K562 (cell line): ENCODE measurements around the gene FAM227B. TPM values are rescaled to one million over a fixed set of nuclear protein-coding genes. Genes with fewer than 3 reads are reported as not detected.
"Not testable (repeated sequence)": the region's sequence is repeated elsewhere in the genome, so short reads cannot be mapped to it uniquely, and the experiment has no call there.

Experiments
- ATAC-seq: fragments of 200-7000 bp; cut with Tn5 transposase; 3 replicates; pipeline ENCODE4 v1.9.1; 2020; ENCODE audit warnings: moderate library complexity
- BruUV-seq: library from RNA; stranded (reverse); fragments of 400-500 nt; replicated peaks from 2 replicates; lab custom pipeline; 2021; lab: Mats Ljungman, UMichigan
- CTCF ChIA-PET: fragments of 300-600 bp; formaldehyde crosslinking; extraction: SDS; loops from one replicate; lab custom pipeline; 2021; ENCODE audit warnings: low intra/inter-chr PET ratio; lab: Yijun Ruan, JAX
- POLR2A ChIA-PET: fragments of 300-600, 350-650 bp; sonication (Branson Sonifier 250); formaldehyde crosslinking; extraction: SDS; loops from one replicate; lab custom pipeline; 2021; ENCODE audit warnings: antibody characterized with exemption, inconsistent platforms; lab: Yijun Ruan, JAX
- DNase-seq, 4 experiments: peaks; one replicate each; pipeline versions ENCODE4 v3.0.0 to v3.0.0-alpha.2; 2011 to 2018; ENCODE audit warnings: low spot score in 3 of 4, mixed read lengths in 3 of 4; ENCODE audit errors: extremely low read depth in 1 of 4
- FAIRE-seq: peaks from 2 replicates; lab custom pipeline; 2011; peaks lifted over from hg19 to GRCh38; lab: Jason Lieb, UNC
- H2AFZ ChIP-seq: 2 replicates; pipeline ENCODE4 v1.6.0; 2011; ENCODE audit warnings: low read depth, low read length, control low read depth, inconsistent platforms
- H3K27ac ChIP-seq: fragments of 200-600 bp; 3 replicates; pipeline ENCODE4 v1.8.0; 2011; ENCODE audit warnings: low read depth, mild to moderate bottlenecking, control low read depth, inconsistent platforms, low read length, moderate library complexity, mixed read lengths; ENCODE audit errors: extremely low read depth
- H3K27me3 ChIP-seq, 2 experiments: fragments of 300-600 bp in 1 of 2; 2 replicates in 1 of 2; 3 replicates in 1 of 2; pipeline versions ENCODE4 v1.6.0 to v1.8.0; 2011; ENCODE audit warnings: inconsistent platforms in 2 of 2, low read length in 2 of 2, mild to moderate bottlenecking in 1 of 2, mixed read lengths in 1 of 2, moderate library complexity in 1 of 2; ENCODE audit not compliant: control insufficient read depth in 2 of 2, insufficient read depth in 2 of 2
- H3K36me3 ChIP-seq: fragments of 300-600 bp; 3 replicates; pipeline ENCODE4 v1.8.0; 2011; ENCODE audit warnings: mild to moderate bottlenecking, low read length, inconsistent platforms; ENCODE audit not compliant: control insufficient read depth, insufficient read depth
- H3K4me1 ChIP-seq, 2 experiments: fragments of 200-600 bp in 1 of 2; replicated peaks in 1 of 2; 2 replicates in 1 of 2; 3 replicates in 1 of 2; pipeline versions ENCODE4 v1.5.1 to v1.8.0; 2011; ENCODE audit warnings: inconsistent platforms in 2 of 2, low read length in 2 of 2, mild to moderate bottlenecking in 1 of 2, mixed read lengths in 1 of 2, moderate library complexity in 1 of 2; ENCODE audit not compliant: control insufficient read depth in 2 of 2, insufficient read depth in 2 of 2
- H3K4me2 ChIP-seq: 2 replicates; pipeline ENCODE4 v1.6.1; 2011; ENCODE audit warnings: low read length, control low read depth, inconsistent platforms, mixed read lengths; ENCODE audit not compliant: insufficient read depth
- H3K4me3 ChIP-seq: fragments of 200-600 bp; sonication (generic), shearing (Covaris generic); 2 replicates; pipeline ENCODE4 v1.5.1; 2016; ENCODE audit warnings: control low read depth, inconsistent platforms
- H3K79me2 ChIP-seq: fragments of 200-600 bp; 3 replicates; pipeline ENCODE4 v1.8.0; 2011; ENCODE audit warnings: low read length, inconsistent platforms; ENCODE audit not compliant: control insufficient read depth, insufficient read depth
- H3K9ac ChIP-seq, 2 experiments: 2 replicates each; pipeline versions ENCODE4 v1.6.0 to v1.6.1; 2011; ENCODE audit warnings: low read depth in 2 of 2, low read length in 2 of 2, control low read depth in 1 of 2, inconsistent platforms in 1 of 2, mild to moderate bottlenecking in 1 of 2, mixed read lengths in 1 of 2; ENCODE audit not compliant: insufficient read depth in 1 of 2
- H3K9me1 ChIP-seq: one replicate; pipeline ENCODE4 v1.6.0; 2011; ENCODE audit warnings: inconsistent platforms, mild to moderate bottlenecking, low read length, moderate library complexity; ENCODE audit not compliant: control insufficient read depth, insufficient read depth
- H3K9me3 ChIP-seq: replicated peaks from 2 replicates; pipeline ENCODE4 v1.5.1; 2011; ENCODE audit warnings: low read depth, low read length, inconsistent platforms; ENCODE audit not compliant: control insufficient read depth, insufficient read depth
- H4K20me1 ChIP-seq: replicated peaks from 2 replicates; pipeline ENCODE4 v1.6.1; 2011; ENCODE audit warnings: low read length, inconsistent platforms, mixed read lengths; ENCODE audit not compliant: control insufficient read depth, insufficient read depth
- ADNP ChIP-seq: fragments of 200-800 bp; sonication (Bioruptor generic); IDR thresholded peaks from 2 replicates; pipeline ENCODE4 v1.6.1; 2016; ENCODE audit warnings: missing genetic modification characterization, missing compliant biosample characterization
- TRIM24 ChIP-seq, 2 experiments: fragments of 450-650 bp; IDR thresholded peaks; 2 replicates each; pipeline ENCODE4 v1.6.1; 2016
- WGBS: fragments of 100-300 bp; shearing (Covaris generic); methylation state at CpG from one replicate; pipeline ENCODE4 v1.1.6; 2016; ENCODE audit warnings: low coverage, mixed read lengths; ENCODE audit not compliant: insufficient coverage; ENCODE audit errors: missing lambda C conversion rate; 5-methylcytosine and 5-hydroxymethylcytosine counted together
- in situ Hi-C: fragments of 300-500 bp; cut with MboI; formaldehyde crosslinking; loops from 4 replicates; pipeline ENCODE4 v1.15.0; 2018; ENCODE audit warnings: inconsistent platforms, mixed read lengths
- intact Hi-C: fragments of 100-400 bp; cut with micrococcal nuclease; formaldehyde crosslinking; loops from 2 replicates; pipeline ENCODE4 v1.14.2; 2022
- polyA plus RNA-seq, 8 experiments: library from polyadenylated mRNA; depleted of rRNA in 4 of 8; stranded (reverse) in 5 of 8; unstranded in 3 of 8; fragments of >200 nt; fragmentation: Nextera tagmentation in 2 of 8; fragmentation: Illumina TruSeq in 1 of 8; extraction: Ambion mirVana in 2 of 8; extraction: Trizol in 1 of 8; gene quantifications; 2 replicates each; pipeline versions ENCODE4 v1.2.1 to v1.2.3, GENCODE V29; 2011 to 2014; ENCODE audit warnings: inconsistent platforms in 1 of 8, missing spikeins in 1 of 8
- total RNA-seq, 7 experiments: library from RNA; depleted of rRNA in 6 of 7; stranded (reverse); fragments of >200 nt in 6 of 7; fragmentation: Illumina TruSeq in 2 of 7; extraction: Trizol in 2 of 7; gene quantifications; 2 replicates each; pipeline versions ENCODE4 v1.2.1 to v1.2.3, GENCODE V29; 2011 to 2021; ENCODE audit warnings: low replicate concordance in 1 of 7
- TF ChIP-seq, protein P1 (sequence below): fragments of 250-450 bp; sonication (Bioruptor Pico); IDR thresholded peaks from 2 replicates; pipeline ENCODE4 v1.5.0; 2021; ENCODE audit warnings: mild to moderate bottlenecking, moderate library complexity
- TF ChIP-seq, protein P2 (sequence below), 2 experiments: fragments of 450-650 bp; IDR thresholded peaks; 2 replicates each; pipeline ENCODE4 v1.6.1; 2018; ENCODE audit warnings: mild to moderate bottlenecking in 2 of 2, low read depth in 1 of 2; ENCODE audit not compliant: partially characterized antibody in 2 of 2

Gene FAM227B
- total and polyA plus RNA-seq, 9 of the 15 experiments (the other 6 are each of a cell fraction or from before 2014, with no cell fraction given): 5.1 to 12.5 (median 11.2) TPM

DNA sequence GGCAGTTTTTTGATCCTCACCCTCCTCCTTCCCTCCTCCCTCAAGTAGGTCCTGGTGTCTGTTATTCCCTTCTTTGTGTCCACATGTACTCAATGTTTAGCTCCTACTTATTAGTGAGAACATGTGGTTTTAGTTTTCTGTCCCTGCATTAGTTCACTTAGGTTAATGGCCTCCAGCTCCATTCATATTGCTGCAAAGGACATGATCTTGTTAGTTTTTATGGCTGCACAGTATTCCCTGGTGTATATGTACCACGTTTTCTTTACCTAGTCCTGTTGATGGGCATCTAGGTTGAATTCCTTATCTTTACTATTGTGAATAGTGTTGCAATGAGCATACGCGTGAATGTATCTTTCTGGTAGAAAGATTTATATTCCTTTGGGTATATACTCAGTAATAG, 259.2 kb downstream of the FAM227B start:
- ATAC-seq (no peak), FAIRE-seq (no peak), DNase-seq (no peak)
- no peaks in the 10 kb centered on the region; a peak in 1 of 5 replicates for H3K27me3 ChIP-seq
- no peaks in the 10 kb centered on the region for H3K9me3 ChIP-seq
- POLR2A ChIA-PET: no interaction called here
- no peaks in the 10 kb centered on the region for H3K9me1 ChIP-seq
- peaks cover 0 to under 1% of the 10 kb centered on the region in 2 experiments; a peak in 1 of 5 replicates for H3K4me1 ChIP-seq
- H3K36me3 ChIP-seq: no peaks in the 10 kb centered on the region
- H4K20me1 ChIP-seq: no peaks in the 10 kb centered on the region
- TF ChIP-seq, protein P1, sequence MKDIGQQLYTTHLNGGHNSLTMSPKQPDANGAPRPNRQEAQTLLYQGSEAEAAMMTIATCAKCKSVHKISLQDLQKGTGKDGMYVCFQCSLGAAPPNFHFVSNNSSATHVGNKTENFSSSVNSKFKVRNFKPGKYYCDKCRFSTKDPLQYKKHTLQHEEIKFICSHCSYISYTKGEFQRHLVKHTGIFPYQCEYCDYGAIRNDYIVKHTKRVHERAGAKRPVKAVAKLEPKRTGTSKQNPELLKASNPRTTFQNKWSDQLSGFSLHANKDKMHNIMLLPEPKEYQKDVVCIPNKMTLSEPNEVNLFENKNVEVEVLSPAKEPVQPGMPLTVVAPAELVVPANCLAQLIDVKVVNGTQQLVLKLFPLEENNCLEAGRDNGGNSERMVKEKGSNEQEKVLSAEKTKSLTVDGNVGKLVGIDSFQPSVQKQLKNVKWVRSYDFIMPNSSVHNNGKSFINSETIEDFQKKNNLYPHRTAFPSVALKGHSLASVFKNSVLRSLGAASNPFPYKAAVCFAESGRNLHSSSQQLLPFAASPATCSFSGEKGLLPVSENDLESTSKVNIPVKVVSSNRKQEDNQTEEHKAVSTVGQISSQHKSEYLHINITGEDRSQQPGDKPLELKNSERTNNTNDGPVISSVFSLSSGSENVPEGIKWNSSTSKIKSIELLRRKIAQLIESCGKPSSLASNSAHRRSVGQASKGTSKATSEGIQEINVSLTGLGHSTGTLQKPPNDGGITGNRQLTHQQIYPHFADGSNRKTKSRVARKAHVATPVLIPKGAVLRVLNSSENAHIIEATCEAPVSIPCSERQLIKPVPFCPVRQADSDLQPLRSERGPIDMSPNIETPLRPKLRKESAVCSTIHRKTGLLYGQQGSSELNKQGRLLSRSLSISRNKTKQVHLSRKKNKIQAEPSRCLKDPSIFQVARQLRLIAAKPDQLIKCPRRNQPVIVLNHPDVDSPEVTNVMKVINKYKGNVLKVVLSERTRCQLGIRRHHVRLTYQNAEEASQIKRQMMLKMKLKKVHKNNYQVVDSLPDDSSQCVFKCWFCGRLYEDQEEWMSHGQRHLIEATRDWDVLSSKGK (CRISPR knock-in tag): no peak
- TF ChIP-seq TRIM24 (IDR thresholded peaks at IDR 0.05) (no peak), ADNP (tag) (no peak)
- TF ChIP-seq, protein P2, sequence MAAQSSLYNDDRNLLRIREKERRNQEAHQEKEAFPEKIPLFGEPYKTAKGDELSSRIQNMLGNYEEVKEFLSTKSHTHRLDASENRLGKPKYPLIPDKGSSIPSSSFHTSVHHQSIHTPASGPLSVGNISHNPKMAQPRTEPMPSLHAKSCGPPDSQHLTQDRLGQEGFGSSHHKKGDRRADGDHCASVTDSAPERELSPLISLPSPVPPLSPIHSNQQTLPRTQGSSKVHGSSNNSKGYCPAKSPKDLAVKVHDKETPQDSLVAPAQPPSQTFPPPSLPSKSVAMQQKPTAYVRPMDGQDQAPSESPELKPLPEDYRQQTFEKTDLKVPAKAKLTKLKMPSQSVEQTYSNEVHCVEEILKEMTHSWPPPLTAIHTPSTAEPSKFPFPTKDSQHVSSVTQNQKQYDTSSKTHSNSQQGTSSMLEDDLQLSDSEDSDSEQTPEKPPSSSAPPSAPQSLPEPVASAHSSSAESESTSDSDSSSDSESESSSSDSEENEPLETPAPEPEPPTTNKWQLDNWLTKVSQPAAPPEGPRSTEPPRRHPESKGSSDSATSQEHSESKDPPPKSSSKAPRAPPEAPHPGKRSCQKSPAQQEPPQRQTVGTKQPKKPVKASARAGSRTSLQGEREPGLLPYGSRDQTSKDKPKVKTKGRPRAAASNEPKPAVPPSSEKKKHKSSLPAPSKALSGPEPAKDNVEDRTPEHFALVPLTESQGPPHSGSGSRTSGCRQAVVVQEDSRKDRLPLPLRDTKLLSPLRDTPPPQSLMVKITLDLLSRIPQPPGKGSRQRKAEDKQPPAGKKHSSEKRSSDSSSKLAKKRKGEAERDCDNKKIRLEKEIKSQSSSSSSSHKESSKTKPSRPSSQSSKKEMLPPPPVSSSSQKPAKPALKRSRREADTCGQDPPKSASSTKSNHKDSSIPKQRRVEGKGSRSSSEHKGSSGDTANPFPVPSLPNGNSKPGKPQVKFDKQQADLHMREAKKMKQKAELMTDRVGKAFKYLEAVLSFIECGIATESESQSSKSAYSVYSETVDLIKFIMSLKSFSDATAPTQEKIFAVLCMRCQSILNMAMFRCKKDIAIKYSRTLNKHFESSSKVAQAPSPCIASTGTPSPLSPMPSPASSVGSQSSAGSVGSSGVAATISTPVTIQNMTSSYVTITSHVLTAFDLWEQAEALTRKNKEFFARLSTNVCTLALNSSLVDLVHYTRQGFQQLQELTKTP (IDR thresholded peaks at IDR 0.05; ENCODE audit: low read depth in 1 of 2, partially characterized antibody in 2 of 2): no peak
- no peak overlapping the region for H3K27ac ChIP-seq
- BruUV-seq: no TSS peak
- H2AFZ ChIP-seq: no peak overlapping the region
- CTCF ChIA-PET: no interaction called here
- H3K9ac ChIP-seq: no peak overlapping the region
- H3K4me3 ChIP-seq: no peak overlapping the region
- no peaks in the 10 kb centered on the region for H3K79me2 ChIP-seq
- in situ Hi-C loops (no loop called here), intact Hi-C loops (no loop called here)
- WGBS: 51% methylated on average over 3 of the region's 3 CpGs
- H3K4me2 ChIP-seq: no peak overlapping the region

GRCh38 chr15:49354439-49354838, 266.2 kb downstream of the FAM227B start:
- H3K36me3 ChIP-seq, in situ Hi-C loops, FAIRE-seq, H3K9ac ChIP-seq, H3K27me3 ChIP-seq, H4K20me1 ChIP-seq, DNase-seq, H3K27ac ChIP-seq, intact Hi-C loops, ATAC-seq, BruUV-seq, H3K4me3 ChIP-seq, POLR2A ChIA-PET, H3K4me1 ChIP-seq, H3K4me2 ChIP-seq, H2AFZ ChIP-seq, CTCF ChIA-PET, H3K79me2 ChIP-seq, H3K9me1 ChIP-seq, H3K9me3 ChIP-seq: not testable (repeated sequence)
- WGBS: 69% methylated on average over 14 of the region's 17 CpGs
